GM12878 (cell line): ENCODE measurements around the gene INHBC. TPM values are rescaled to one million over a fixed set of nuclear protein-coding genes. Genes with fewer than 3 reads are reported as not detected.

Experiments used
- ATAC-seq: fragments of 200-7000 bp; cut with Tn5 transposase; 3 replicates; pipeline ENCODE4 v1.9.1; 2020; ENCODE audit warnings: mild to moderate bottlenecking, moderate library complexity
- BruUV-seq: library from RNA; stranded (reverse); fragments of 400-500 nt; replicated peaks from 2 replicates; lab custom pipeline; 2021; lab: Mats Ljungman, UMichigan
- CTCF ChIA-PET: fragments of 300-600 bp; sonication (Branson Sonifier 250); formaldehyde crosslinking; extraction: SDS; loops from one replicate; lab custom pipeline; 2021; ENCODE audit warnings: inconsistent platforms; lab: Yijun Ruan, JAX
- POLR2A ChIA-PET: fragments of 350-600 bp; formaldehyde crosslinking; extraction: SDS; loops from one replicate; lab custom pipeline; 2021; ENCODE audit warnings: inconsistent platforms; lab: Charles Lee
- RAD21 ChIA-PET: fragments of 300-600 bp; sonication (Branson Sonifier 250); formaldehyde crosslinking; loops from one replicate; lab custom pipeline; 2023; ENCODE audit warnings: antibody characterized with exemption; ENCODE audit not compliant: unreplicated experiment; lab: Charles Lee
- SMC1A ChIA-PET: fragments of 300-600 bp; sonication (Branson Sonifier 250); formaldehyde crosslinking; loops from one replicate; lab custom pipeline; 2023; ENCODE audit not compliant: unreplicated experiment, uncharacterized antibody; lab: Charles Lee
- DNase-seq: peaks from one replicate; pipeline ENCODE4 v3.0.0-alpha.2; 2011; ENCODE audit warnings: low read depth, low spot score
- FAIRE-seq: peaks from 3 replicates; lab custom pipeline; 2011; peaks lifted over from hg19 to GRCh38; lab: Jason Lieb, UNC
- H2AFZ ChIP-seq: 2 replicates; pipeline ENCODE4 v1.6.0; 2011; ENCODE audit warnings: low read depth, low read length, control low read depth; ENCODE audit not compliant: control insufficient read depth
- H3K27ac ChIP-seq: 2 replicates; pipeline ENCODE4 v1.5.1; 2011; ENCODE audit warnings: control low read depth; ENCODE audit not compliant: control insufficient read depth, insufficient read depth
- H3K27me3 ChIP-seq, 2 experiments: replicated peaks in 1 of 2; 2 replicates each; pipeline versions ENCODE4 v1.6.0 to v1.6.1; 2011; ENCODE audit warnings: low read length in 1 of 2; ENCODE audit not compliant: control insufficient read depth in 2 of 2, insufficient read depth in 2 of 2
- H3K36me3 ChIP-seq, 2 experiments: 2 replicates each; pipeline ENCODE4 v1.5.1; 2011; ENCODE audit warnings: low read length in 1 of 2; ENCODE audit not compliant: control insufficient read depth in 2 of 2, insufficient read depth in 2 of 2
- H3K4me1 ChIP-seq: 2 replicates; pipeline ENCODE4 v1.6.1; 2011; ENCODE audit warnings: mild to moderate bottlenecking, low read length, moderate library complexity, mixed read lengths; ENCODE audit not compliant: control insufficient read depth, insufficient read depth
- H3K4me2 ChIP-seq: 2 replicates; pipeline ENCODE4 v1.6.0; 2011; ENCODE audit warnings: control low read depth; ENCODE audit not compliant: control insufficient read depth, insufficient read depth
- H3K4me3 ChIP-seq: fragments of 200-600 bp; sonication (generic); 2 replicates; pipeline ENCODE4 v1.5.1; 2016
- H3K79me2 ChIP-seq: 2 replicates; pipeline ENCODE4 v1.6.0; 2011; ENCODE audit warnings: low read length; ENCODE audit not compliant: control insufficient read depth, insufficient read depth
- H3K9ac ChIP-seq: 2 replicates; pipeline ENCODE4 v1.8.0; 2011; ENCODE audit warnings: low read length, control low read depth, mixed read lengths; ENCODE audit not compliant: control insufficient read depth, insufficient read depth
- H3K9me3 ChIP-seq: replicated peaks from 3 replicates; pipeline ENCODE4 v1.5.1; 2011; ENCODE audit warnings: mild to moderate bottlenecking, low read length; ENCODE audit not compliant: control insufficient read depth, insufficient read depth
- H4K20me1 ChIP-seq: 2 replicates; pipeline ENCODE4 v1.6.0; 2011; ENCODE audit not compliant: control insufficient read depth, insufficient read depth
- CHD2 ChIP-seq: IDR thresholded peaks from 2 replicates; pipeline ENCODE4 v1.6.1; 2011; ENCODE audit warnings: low read depth, low read length, improper control_type of control experiment, borderline replicate concordance
- DPF2 ChIP-seq: fragments of 450-650 bp; IDR thresholded peaks from 2 replicates; pipeline ENCODE4 v1.6.1; 2017; ENCODE audit warnings: mild to moderate bottlenecking
- ETV6 ChIP-seq, 2 experiments: fragments of 450-650 bp in 1 of 2; IDR thresholded peaks in 1 of 2; conservative IDR thresholded peaks in 1 of 2; 2 replicates each; pipeline ENCODE4 v1.6.1; 2014; ENCODE audit warnings: antibody characterized with exemption in 1 of 2, borderline replicate concordance in 1 of 2, low read depth in 1 of 2, mild to moderate bottlenecking in 1 of 2, moderate library complexity in 1 of 2
- MEF2A ChIP-seq: IDR thresholded peaks from 2 replicates; pipeline ENCODE4 v1.6.1; 2011; ENCODE audit warnings: low read depth, mild to moderate bottlenecking, low read length, moderate library complexity; ENCODE audit not compliant: insufficient read depth
- NFYA ChIP-seq: IDR thresholded peaks from 2 replicates; pipeline ENCODE4 v1.6.1; 2011; ENCODE audit warnings: low read depth, mild to moderate bottlenecking, low read length, improper control_type of control experiment, borderline replicate concordance
- PAX5 ChIP-seq: IDR thresholded peaks from 2 replicates; pipeline ENCODE4 v1.6.1; 2011; ENCODE audit warnings: low read depth, low read length, borderline replicate concordance
- POLR2A ChIP-seq: IDR thresholded peaks from 2 replicates; pipeline ENCODE4 v1.6.1; 2011; ENCODE audit warnings: low read depth, mild to moderate bottlenecking, low read length
- POLR2AphosphoS2 ChIP-seq: IDR thresholded peaks from 2 replicates; pipeline ENCODE4 v1.6.1; 2011; ENCODE audit warnings: low read depth, mild to moderate bottlenecking, low read length, improper control_type of control experiment, moderate library complexity
- RBBP5 ChIP-seq: fragments of 200-600 bp; sonication (generic); conservative IDR thresholded peaks from 2 replicates; pipeline ENCODE4 v1.6.1; 2016
- WGBS: methylation state at CpG from one replicate; pipeline ENCODE4 v1.1.6; 2016; ENCODE audit warnings: low lambda C conversion rate; ENCODE audit not compliant: insufficient replicate concordance, insufficient coverage; ENCODE audit errors: missing lambda C conversion rate; 5-methylcytosine and 5-hydroxymethylcytosine counted together
- in situ Hi-C: fragments of 300-500 bp; cut with MboI; formaldehyde crosslinking; loops from 9 replicates; pipeline ENCODE4 v1.14.3; 2018; ENCODE audit warnings: mixed read lengths
- intact Hi-C: fragments of 100-400 bp; cut with micrococcal nuclease; formaldehyde crosslinking; loops from one replicate; pipeline ENCODE4 v1.14.2; 2022; ENCODE audit not compliant: unreplicated experiment
- polyA plus RNA-seq, 11 experiments: library from polyadenylated mRNA; depleted of rRNA in 4 of 11; unstranded in 6 of 11; stranded (reverse) in 5 of 11; fragments of >200 nt; fragmentation: Nextera tagmentation in 4 of 11; fragmentation: Illumina TruSeq in 1 of 11; extraction: Ambion mirVana in 4 of 11; extraction: Trizol in 1 of 11; gene quantifications; 1 replicate in 1 of 11; 2 replicates in 10 of 11; pipeline versions ENCODE4 v1.2.1 to v1.2.3, GENCODE V29; 2011 to 2016; ENCODE audit warnings: inconsistent platforms in 2 of 11, missing spikeins in 2 of 11, low read depth in 1 of 11
- total RNA-seq, 4 experiments: library from RNA; depleted of rRNA in 3 of 4; stranded (reverse); fragments of >200 nt in 3 of 4; fragmentation: Illumina TruSeq in 1 of 4; extraction: Trizol in 1 of 4; gene quantifications; 2 replicates each; pipeline versions ENCODE4 v1.2.1 to v1.2.3, GENCODE V29; 2013 to 2021
- TF ChIP-seq, protein P1 (sequence below): fragments of 450-650 bp; IDR thresholded peaks from 2 replicates; pipeline ENCODE4 v1.6.1; 2017; ENCODE audit warnings: mild to moderate bottlenecking, moderate library complexity
- TF ChIP-seq, protein P2 (sequence below): fragments of 450-650 bp; IDR thresholded peaks from 2 replicates; pipeline ENCODE4 v1.6.1; 2017; ENCODE audit warnings: mild to moderate bottlenecking, low read depth, inconsistent platforms; ENCODE audit not compliant: poor library complexity, severe bottlenecking
- TF ChIP-seq, protein P3 (sequence below): fragments of 450-650 bp; IDR thresholded peaks from 2 replicates; pipeline ENCODE4 v1.6.1; 2018; ENCODE audit warnings: borderline replicate concordance, mild to moderate bottlenecking; ENCODE audit not compliant: partially characterized antibody

Gene INHBC
- total and polyA plus RNA-seq, 10 of the 15 experiments (the other 5 are each of a cell fraction or from before 2014, with no cell fraction given): 0.04 to 0.22 (median 0.13) TPM; not detected in 5

DNA sequence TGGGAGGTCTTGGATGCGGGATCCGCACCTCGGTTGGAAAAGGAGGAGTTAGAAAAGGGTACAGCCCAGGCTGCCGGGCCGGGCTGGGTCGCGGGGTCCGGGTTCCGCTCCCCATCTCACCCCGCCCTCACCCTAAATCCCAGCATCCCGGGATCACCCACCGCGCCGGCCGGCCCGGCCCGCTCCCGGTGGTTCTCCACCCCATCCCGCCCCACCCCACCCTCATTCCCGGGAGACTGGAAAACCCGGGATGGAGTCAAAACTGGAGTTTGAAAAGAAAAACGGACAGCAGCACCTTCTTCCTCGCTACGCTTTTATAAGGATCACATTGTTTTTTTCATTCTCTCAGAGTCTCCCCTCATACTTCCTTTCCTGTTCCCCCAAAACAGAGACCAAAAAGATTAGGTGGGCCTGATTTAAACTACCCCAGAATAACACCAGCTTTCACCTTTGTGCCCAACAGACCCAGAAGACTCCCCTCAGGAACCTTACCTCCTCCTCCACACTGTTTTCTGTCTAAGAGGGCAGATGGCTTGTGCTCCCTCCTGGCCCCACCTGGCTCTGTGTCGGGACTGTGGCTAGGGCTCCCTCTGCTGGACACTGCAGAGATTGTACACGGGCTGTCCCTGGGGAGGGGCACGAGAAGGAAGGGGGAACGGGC is 27.8 kb downstream of the INHBC start (continued):
- no peak for TF ChIP-seq POLR2AphosphoS2
- TF ChIP-seq MEF2A: 0 out of 2 replicates have a peak, but pooled peaks have one; percentile 27

DNA sequence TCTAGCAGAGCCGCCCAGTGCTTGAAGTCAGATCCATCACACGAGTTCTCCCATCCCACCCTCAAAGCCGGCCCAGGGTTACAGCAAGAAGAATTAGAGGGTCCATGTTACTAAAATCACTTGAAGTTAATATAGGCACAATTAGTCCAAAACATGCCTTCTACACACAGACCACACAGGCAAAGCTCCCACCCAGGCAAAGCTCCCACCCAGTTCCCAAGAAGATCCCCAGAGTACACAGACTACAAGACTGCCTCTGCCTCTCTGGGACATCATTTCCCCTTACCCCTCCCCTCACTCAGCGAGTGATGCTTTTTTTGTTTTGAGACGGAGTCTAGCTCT is 28.3 kb downstream of the INHBC start:
- no peak overlapping the region for H3K4me2 ChIP-seq
- POLR2A ChIA-PET: interaction anchor here (0.7 to 3.0 kb wide), 5 partner anchors 8 to 250 kb away, joined by 3 to 16 read pairs (median 4); no protein-coding TSS in a partner anchor
- no peak for DNase-seq
- RAD21 ChIA-PET: interaction anchor here (1.2 to 4.7 kb wide), 5 partner anchors 9 to 220 kb away, joined by 3 to 35 read pairs (median 4); partner anchors contain the start of gene INHBE
- 0 out of 4 replicates have a peak, but pooled peaks cover 0 to 4% of the 10 kb centered on the region in 2 experiments for H3K27me3 ChIP-seq
- intact Hi-C loops: loop anchor here (5.0 kb wide), 1 partner anchor 59 kb away; the partner anchor contains the start of genes DDIT3 and MBD6
- H3K79me2 ChIP-seq: no peaks in the 10 kb centered on the region
- H3K27ac ChIP-seq: no peak overlapping the region
- H3K4me3 ChIP-seq: no peak overlapping the region
- in situ Hi-C loops: no loop called here
- ATAC-seq: no peak
- CTCF ChIA-PET: interaction anchor here (0.7 to 7.5 kb wide), 20 partner anchors 9 to 249 kb away, joined by 3 to 114 read pairs (median 4); partner anchors contain the start of genes ARHGAP9, INHBE and SHMT2
- BruUV-seq: no TSS peak
- 0 out of 2 replicates have a peak, but pooled peaks cover 2% of the 10 kb centered on the region for H4K20me1 ChIP-seq
- SMC1A ChIA-PET: interaction anchor here (0.6 to 2.8 kb wide), 6 partner anchors 10 to 198 kb away, joined by 3 to 18 read pairs (median 5); no protein-coding TSS in a partner anchor
- WGBS: 30% methylated on average over 5 of the region's 5 CpGs
- no peak for FAIRE-seq
- H3K4me1 ChIP-seq: peaks cover 36% of the 10 kb centered on the region
- H3K9ac ChIP-seq: no peak overlapping the region
- H3K9me3 ChIP-seq: no peaks in the 10 kb centered on the region
- peak overlapping the region; percentile 36 for H2AFZ ChIP-seq
- H3K36me3 ChIP-seq: 0 out of 4 replicates have a peak, but pooled peaks cover 0 to 3% of the 10 kb centered on the region in 2 experiments
- TF ChIP-seq, protein P1, sequence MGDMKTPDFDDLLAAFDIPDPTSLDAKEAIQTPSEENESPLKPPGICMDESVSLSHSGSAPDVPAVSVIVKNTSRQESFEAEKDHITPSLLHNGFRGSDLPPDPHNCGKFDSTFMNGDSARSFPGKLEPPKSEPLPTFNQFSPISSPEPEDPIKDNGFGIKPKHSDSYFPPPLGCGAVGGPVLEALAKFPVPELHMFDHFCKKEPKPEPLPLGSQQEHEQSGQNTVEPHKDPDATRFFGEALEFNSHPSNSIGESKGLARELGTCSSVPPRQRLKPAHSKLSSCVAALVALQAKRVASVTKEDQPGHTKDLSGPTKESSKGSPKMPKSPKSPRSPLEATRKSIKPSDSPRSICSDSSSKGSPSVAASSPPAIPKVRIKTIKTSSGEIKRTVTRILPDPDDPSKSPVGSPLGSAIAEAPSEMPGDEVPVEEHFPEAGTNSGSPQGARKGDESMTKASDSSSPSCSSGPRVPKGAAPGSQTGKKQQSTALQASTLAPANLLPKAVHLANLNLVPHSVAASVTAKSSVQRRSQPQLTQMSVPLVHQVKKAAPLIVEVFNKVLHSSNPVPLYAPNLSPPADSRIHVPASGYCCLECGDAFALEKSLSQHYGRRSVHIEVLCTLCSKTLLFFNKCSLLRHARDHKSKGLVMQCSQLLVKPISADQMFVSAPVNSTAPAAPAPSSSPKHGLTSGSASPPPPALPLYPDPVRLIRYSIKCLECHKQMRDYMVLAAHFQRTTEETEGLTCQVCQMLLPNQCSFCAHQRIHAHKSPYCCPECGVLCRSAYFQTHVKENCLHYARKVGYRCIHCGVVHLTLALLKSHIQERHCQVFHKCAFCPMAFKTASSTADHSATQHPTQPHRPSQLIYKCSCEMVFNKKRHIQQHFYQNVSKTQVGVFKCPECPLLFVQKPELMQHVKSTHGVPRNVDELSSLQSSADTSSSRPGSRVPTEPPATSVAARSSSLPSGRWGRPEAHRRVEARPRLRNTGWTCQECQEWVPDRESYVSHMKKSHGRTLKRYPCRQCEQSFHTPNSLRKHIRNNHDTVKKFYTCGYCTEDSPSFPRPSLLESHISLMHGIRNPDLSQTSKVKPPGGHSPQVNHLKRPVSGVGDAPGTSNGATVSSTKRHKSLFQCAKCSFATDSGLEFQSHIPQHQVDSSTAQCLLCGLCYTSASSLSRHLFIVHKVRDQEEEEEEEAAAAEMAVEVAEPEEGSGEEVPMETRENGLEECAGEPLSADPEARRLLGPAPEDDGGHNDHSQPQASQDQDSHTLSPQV: no peak
- TF ChIP-seq RBBP5: no peak
- TF ChIP-seq POLR2A: no peak
- TF ChIP-seq DPF2: 0 out of 2 replicates have a peak, but pooled peaks have one; percentile 0
- no peak for TF ChIP-seq PAX5
- TF ChIP-seq NFYA: no peak
- TF ChIP-seq CHD2: no peak
- TF ChIP-seq, protein P2, sequence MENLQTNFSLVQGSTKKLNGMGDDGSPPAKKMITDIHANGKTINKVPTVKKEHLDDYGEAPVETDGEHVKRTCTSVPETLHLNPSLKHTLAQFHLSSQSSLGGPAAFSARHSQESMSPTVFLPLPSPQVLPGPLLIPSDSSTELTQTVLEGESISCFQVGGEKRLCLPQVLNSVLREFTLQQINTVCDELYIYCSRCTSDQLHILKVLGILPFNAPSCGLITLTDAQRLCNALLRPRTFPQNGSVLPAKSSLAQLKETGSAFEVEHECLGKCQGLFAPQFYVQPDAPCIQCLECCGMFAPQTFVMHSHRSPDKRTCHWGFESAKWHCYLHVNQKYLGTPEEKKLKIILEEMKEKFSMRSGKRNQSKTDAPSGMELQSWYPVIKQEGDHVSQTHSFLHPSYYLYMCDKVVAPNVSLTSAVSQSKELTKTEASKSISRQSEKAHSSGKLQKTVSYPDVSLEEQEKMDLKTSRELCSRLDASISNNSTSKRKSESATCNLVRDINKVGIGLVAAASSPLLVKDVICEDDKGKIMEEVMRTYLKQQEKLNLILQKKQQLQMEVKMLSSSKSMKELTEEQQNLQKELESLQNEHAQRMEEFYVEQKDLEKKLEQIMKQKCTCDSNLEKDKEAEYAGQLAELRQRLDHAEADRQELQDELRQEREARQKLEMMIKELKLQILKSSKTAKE: no peak
- no peak for TF ChIP-seq ETV6 (conservative IDR thresholded peaks at IDR 0.05 in 1 of 2, IDR thresholded peaks at IDR 0.05 in 1 of 2; ENCODE audit: borderline replicate concordance in 1 of 2, low read depth in 1 of 2)
- TF ChIP-seq, protein P3, sequence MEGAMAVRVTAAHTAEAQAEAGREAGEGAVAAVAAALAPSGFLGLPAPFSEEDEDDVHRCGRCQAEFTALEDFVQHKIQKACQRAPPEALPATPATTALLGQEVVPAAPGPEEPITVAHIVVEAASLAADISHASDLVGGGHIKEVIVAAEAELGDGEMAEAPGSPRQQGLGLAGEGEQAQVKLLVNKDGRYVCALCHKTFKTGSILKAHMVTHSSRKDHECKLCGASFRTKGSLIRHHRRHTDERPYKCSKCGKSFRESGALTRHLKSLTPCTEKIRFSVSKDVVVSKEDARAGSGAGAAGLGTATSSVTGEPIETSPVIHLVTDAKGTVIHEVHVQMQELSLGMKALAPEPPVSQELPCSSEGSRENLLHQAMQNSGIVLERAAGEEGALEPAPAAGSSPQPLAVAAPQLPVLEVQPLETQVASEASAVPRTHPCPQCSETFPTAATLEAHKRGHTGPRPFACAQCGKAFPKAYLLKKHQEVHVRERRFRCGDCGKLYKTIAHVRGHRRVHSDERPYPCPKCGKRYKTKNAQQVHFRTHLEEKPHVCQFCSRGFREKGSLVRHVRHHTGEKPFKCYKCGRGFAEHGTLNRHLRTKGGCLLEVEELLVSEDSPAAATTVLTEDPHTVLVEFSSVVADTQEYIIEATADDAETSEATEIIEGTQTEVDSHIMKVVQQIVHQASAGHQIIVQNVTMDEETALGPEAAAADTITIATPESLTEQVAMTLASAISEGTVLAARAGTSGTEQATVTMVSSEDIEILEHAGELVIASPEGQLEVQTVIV: no peak
